Thymus (tissue), 11 donors: ENCODE data around the gene PIH1D1. TPM values are rescaled to one million over a fixed set of nuclear protein-coding genes. Genes with fewer than 3 reads are reported as not detected.
A peak's percentile ranks its signal among the peaks of the same experiment; 100 is the strongest.

ENCODE experiments used
- DNase-seq, 9 donors: peaks; one replicate each; pipeline ENCODE4 v3.0.0-alpha.2; 2013; ENCODE audit warnings: low spot score in 9 of 9, low read depth in 6 of 9, missing footprints in 1 of 9
- H3K27ac ChIP-seq, 2 donors: one replicate each; pipeline ENCODE4 v1.5.1; 2013; ENCODE audit warnings: control low read depth in 1 of 2, low read depth in 1 of 2, low read length in 1 of 2, mild to moderate bottlenecking in 1 of 2, moderate library complexity in 1 of 2
- H3K27me3 ChIP-seq, 2 donors: one replicate each; pipeline ENCODE4 v1.5.1; 2013; ENCODE audit warnings: low read length in 1 of 2; ENCODE audit not compliant: control insufficient read depth in 2 of 2, insufficient read depth in 1 of 2
- H3K36me3 ChIP-seq, 2 donors: one replicate each; pipeline ENCODE4 v1.5.1; 2013; ENCODE audit warnings: low read length in 1 of 2, mild to moderate bottlenecking in 1 of 2, moderate library complexity in 1 of 2; ENCODE audit not compliant: control insufficient read depth in 2 of 2, insufficient read depth in 2 of 2
- H3K4me1 ChIP-seq, 2 donors: one replicate each; pipeline ENCODE4 v1.5.1; 2013; ENCODE audit warnings: low read length in 2 of 2; ENCODE audit not compliant: control insufficient read depth in 2 of 2, insufficient read depth in 2 of 2
- H3K4me3 ChIP-seq, 2 donors: one replicate each; pipeline ENCODE4 v1.5.1; 2013; ENCODE audit warnings: low read length in 2 of 2, control low read depth in 1 of 2, mild to moderate bottlenecking in 1 of 2
- H3K9me3 ChIP-seq, 2 donors: one replicate each; pipeline ENCODE4 v1.5.1; 2013; ENCODE audit warnings: low read length in 1 of 2, mild to moderate bottlenecking in 1 of 2; ENCODE audit not compliant: control insufficient read depth in 2 of 2, insufficient read depth in 1 of 2
- WGBS: extraction: QIAGEN DNeasy Blood & Tissue Kit; methylation state at CpG from one replicate; pipeline ENCODE4 v1.1.7; 2013; 5-methylcytosine and 5-hydroxymethylcytosine counted together
- polyA plus RNA-seq: library from polyadenylated mRNA; stranded (reverse); fragments of 200-250 nt; gene quantifications from one replicate; pipeline ENCODE4 v1.2.3, GENCODE V29; 2013
- total RNA-seq: library from RNA; stranded (reverse); fragments of 120-200 nt; gene quantifications from one replicate; pipeline ENCODE4 v1.2.4, GENCODE V29; 2013
- donor health status: healthy.

The PIH1D1 gene
- total and polyA plus RNA-seq, 2 donors, result 99.1 to 130 TPM

- no peaks in the 10 kb centered on the region for H3K27me3 ChIP-seq
- 92% methylated on average over 12 of the region's 12 CpGs for WGBS
- H3K27ac ChIP-seq, result peak overlapping the region in 1 of 2 donors; percentile 28
- peaks cover 47 to 57% of the 10 kb centered on the region in 2 donors for H3K36me3 ChIP-seq
- H3K9me3 ChIP-seq, result no peaks in the 10 kb centered on the region
- H3K4me1 ChIP-seq, result peaks cover 19 to 51% of the 10 kb centered on the region in 2 donors
- H3K4me3 ChIP-seq, result no peak overlapping the region
- DNase-seq, result no peak
Observed at GRCh38 chr19:49492573-49493405, 41.2 kb upstream of the PIH1D1 start.

GRCh38 chr19:49491804-49492572 lies 40.4 kb upstream of the PIH1D1 start:
- DNase-seq, result no peak
- H3K36me3 ChIP-seq, result peaks cover 40 to 49% of the 10 kb centered on the region in 2 donors
- H3K4me3 ChIP-seq, result no peak overlapping the region
- H3K27ac ChIP-seq, result no peak overlapping the region
- 95% methylated on average over 7 of the region's 7 CpGs for WGBS
- H3K9me3 ChIP-seq, result peaks cover 0 to 2% of the 10 kb centered on the region in 2 donors
- H3K27me3 ChIP-seq, result no peaks in the 10 kb centered on the region
- peaks cover 14 to 45% of the 10 kb centered on the region in 2 donors for H3K4me1 ChIP-seq

- Histone ChIP-seq H3K4me3 (no peak overlapping the region), H3K27ac (peak overlapping the region in 1 of 2 donors; percentile 7), H3K9me3 (peaks cover 0 to 6% of the 10 kb centered on the region in 2 donors), H3K36me3 (peaks cover 40 to 53% of the 10 kb centered on the region in 2 donors), H3K4me1 (peaks cover 14 to 46% of the 10 kb centered on the region in 2 donors), H3K27me3 (no peaks in the 10 kb centered on the region)
- WGBS, result 92% methylated on average over 17 of the region's 17 CpGs
- DNase-seq, result no peak
Observed at GRCh38 chr19:49491030-49491803, 39.6 kb upstream of the PIH1D1 start.

- no peak overlapping the region for H3K27ac ChIP-seq
- WGBS, result 94% methylated on average over 27 of the region's 27 CpGs
Observed at GRCh38 chr19:49490287-49491029, 38.8 kb upstream of the PIH1D1 start.

GRCh38 chr19:49489601-49490167 lies 38.1 kb upstream of the PIH1D1 start:
- H3K36me3 ChIP-seq, result peaks cover 51 to 60% of the 10 kb centered on the region in 2 donors
- peak overlapping the region; percentile 80 to 97 for H3K4me3 ChIP-seq
- WGBS, result 92% methylated on average over 15 of the region's 15 CpGs
- peak overlapping the region in 1 of 2 donors; percentile 65 for H3K27ac ChIP-seq
- no peaks in the 10 kb centered on the region for H3K27me3 ChIP-seq
- peaks cover 0 to 6% of the 10 kb centered on the region in 2 donors for H3K9me3 ChIP-seq
- H3K4me1 ChIP-seq, result peaks cover 14 to 38% of the 10 kb centered on the region in 2 donors
- no peak for DNase-seq

More at GRCh38 chr19:49490287-49491029, 38.8 kb upstream of the PIH1D1 start:
- H3K27me3 ChIP-seq, result no peaks in the 10 kb centered on the region
- H3K4me1 ChIP-seq, result peaks cover 14 to 43% of the 10 kb centered on the region in 2 donors
- peaks cover 46 to 60% of the 10 kb centered on the region in 2 donors for H3K36me3 ChIP-seq
- DNase-seq, result no peak
- peaks cover 0 to 6% of the 10 kb centered on the region in 2 donors for H3K9me3 ChIP-seq
- no peak overlapping the region for H3K4me3 ChIP-seq

GRCh38 chr19:49488863-49489537 lies 37.4 kb upstream of the PIH1D1 start:
- peak overlapping the region; percentile 80 to 97 for H3K4me3 ChIP-seq
- 34% methylated on average over 15 of the region's 15 CpGs for WGBS
- H3K27me3 ChIP-seq, result no peaks in the 10 kb centered on the region
- H3K9me3 ChIP-seq, result peaks cover 0 to 6% of the 10 kb centered on the region in 2 donors
- DNase-seq, result no peak
- peaks cover 14 to 38% of the 10 kb centered on the region in 2 donors for H3K4me1 ChIP-seq
- peak overlapping the region; percentile 27 to 65 for H3K27ac ChIP-seq
- H3K36me3 ChIP-seq, result peaks cover 54 to 60% of the 10 kb centered on the region in 2 donors

GRCh38 chr19:49488046-49488862 lies 36.6 kb upstream of the PIH1D1 start:
- peaks cover 14 to 38% of the 10 kb centered on the region in 2 donors for H3K4me1 ChIP-seq
- H3K4me3 ChIP-seq, result peak overlapping the region; percentile 80 to 97
- no peaks in the 10 kb centered on the region for H3K27me3 ChIP-seq
- WGBS, result 2% methylated on average over 26 of the region's 26 CpGs
- peaks cover 54 to 61% of the 10 kb centered on the region in 2 donors for H3K36me3 ChIP-seq
- H3K9me3 ChIP-seq, result peaks cover 0 to 6% of the 10 kb centered on the region in 2 donors
- H3K27ac ChIP-seq, result peak overlapping the region; percentile 82 to 90
- DNase-seq, result no peak
